ENCODE measurements around the gene CAMK2B. TPM values are rescaled to one million over a fixed set of nuclear protein-coding genes. Genes with fewer than 3 reads are reported as not detected.
A peak's percentile ranks its signal among the peaks of the same experiment; 100 is the strongest.

Gene CAMK2B
- polyA plus RNA-seq, 3 donors, result 0.13 TPM; not detected in 2

DNA sequence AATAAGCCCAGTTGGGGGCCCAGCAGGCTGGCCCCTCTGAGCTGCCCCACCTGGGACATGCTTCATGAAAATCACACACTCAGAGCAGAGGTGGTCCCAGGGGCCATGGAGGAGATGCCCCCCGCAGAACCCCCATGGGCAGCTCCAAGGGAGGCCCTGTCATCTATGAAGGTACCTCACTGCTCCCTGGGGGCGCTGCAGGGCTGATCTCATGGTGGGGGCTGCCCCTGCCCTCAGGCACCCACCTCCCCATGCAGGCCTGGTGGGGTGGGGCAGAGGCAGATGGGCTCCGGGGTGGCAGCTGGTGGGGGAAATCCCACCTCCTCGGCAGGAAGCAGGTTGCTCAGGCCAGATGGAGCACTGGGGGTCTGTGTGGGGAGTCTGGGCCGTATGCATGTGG is 64.2 kb downstream of the CAMK2B start:
- H3K4me1 Mint-ChIP-seq, result peaks cover 15% of the 10 kb centered on the region
- no peak overlapping the region for H3K27ac Mint-ChIP-seq
- TF ChIP-seq, protein P1, sequence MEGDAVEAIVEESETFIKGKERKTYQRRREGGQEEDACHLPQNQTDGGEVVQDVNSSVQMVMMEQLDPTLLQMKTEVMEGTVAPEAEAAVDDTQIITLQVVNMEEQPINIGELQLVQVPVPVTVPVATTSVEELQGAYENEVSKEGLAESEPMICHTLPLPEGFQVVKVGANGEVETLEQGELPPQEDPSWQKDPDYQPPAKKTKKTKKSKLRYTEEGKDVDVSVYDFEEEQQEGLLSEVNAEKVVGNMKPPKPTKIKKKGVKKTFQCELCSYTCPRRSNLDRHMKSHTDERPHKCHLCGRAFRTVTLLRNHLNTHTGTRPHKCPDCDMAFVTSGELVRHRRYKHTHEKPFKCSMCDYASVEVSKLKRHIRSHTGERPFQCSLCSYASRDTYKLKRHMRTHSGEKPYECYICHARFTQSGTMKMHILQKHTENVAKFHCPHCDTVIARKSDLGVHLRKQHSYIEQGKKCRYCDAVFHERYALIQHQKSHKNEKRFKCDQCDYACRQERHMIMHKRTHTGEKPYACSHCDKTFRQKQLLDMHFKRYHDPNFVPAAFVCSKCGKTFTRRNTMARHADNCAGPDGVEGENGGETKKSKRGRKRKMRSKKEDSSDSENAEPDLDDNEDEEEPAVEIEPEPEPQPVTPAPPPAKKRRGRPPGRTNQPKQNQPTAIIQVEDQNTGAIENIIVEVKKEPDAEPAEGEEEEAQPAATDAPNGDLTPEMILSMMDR (IDR thresholded peaks at IDR 0.05), result no peak
- no peak overlapping the region for H3K4me3 Mint-ChIP-seq
- peaks cover 0 to 2% (median 0%) of the 10 kb centered on the region in 7 donors for H3K9me3 Mint-ChIP-seq
- no peak overlapping the region for H2AFZ ChIP-seq (ENCODE audit: insufficient read depth, low read depth, low read length, poor library complexity, severe bottlenecking)
- H3K36me3 ChIP-seq (replicated peaks in 1 of 2; ENCODE audit: control insufficient read depth in 1 of 2, insufficient read depth in 2 of 2, low read length in 2 of 2), result no peaks in the 10 kb centered on the region
- H3K27me3 Mint-ChIP-seq (ENCODE audit: low read depth in 3 of 3), result peaks cover 0 to 9% (median 0%) of the 10 kb centered on the region in 3 donors
- no peak overlapping the region for H3K4me2 ChIP-seq (replicated peaks; ENCODE audit: extremely low read depth, low read length, poor library complexity, severe bottlenecking)
- H3K27ac ChIP-seq (ENCODE audit: low read depth in 1 of 2, low read length in 2 of 2), result no peak overlapping the region
- no peaks in the 10 kb centered on the region for H3K9me3 ChIP-seq (replicated peaks in 1 of 2; ENCODE audit: control insufficient read depth in 1 of 2, insufficient read depth in 1 of 2, low read length in 2 of 2)
- no CpG with 5 or more reads among the region's 5 CpGs for WGBS (ENCODE audit: insufficient coverage)
- no peak for DNase-seq
- H3K4me1 ChIP-seq (ENCODE audit: control insufficient read depth in 1 of 2, insufficient read depth in 2 of 2, low read length in 2 of 2), result peaks cover 13 to 14% of the 10 kb centered on the region in 2 donors
- H4K20me1 ChIP-seq (ENCODE audit: insufficient read depth, low read length), result no peaks in the 10 kb centered on the region
- H3K36me3 Mint-ChIP-seq, result no peaks in the 10 kb centered on the region
- no peaks in the 10 kb centered on the region for H3K79me2 ChIP-seq (ENCODE audit: insufficient read depth, low read length)
- no peak overlapping the region for H3K4me3 ChIP-seq (replicated peaks in 1 of 3; ENCODE audit: low read depth in 2 of 3, low read length in 3 of 3)
- no peaks in the 10 kb centered on the region for H3K27me3 ChIP-seq (ENCODE audit: control insufficient read depth in 2 of 2, insufficient read depth in 2 of 2, low read length in 2 of 2)
- intact Hi-C loops (cut with micrococcal nuclease), result no loop called here
- H3K9ac ChIP-seq (ENCODE audit: insufficient read depth, low read length, poor library complexity, severe bottlenecking), result peak overlapping the region; percentile 4

DNA sequence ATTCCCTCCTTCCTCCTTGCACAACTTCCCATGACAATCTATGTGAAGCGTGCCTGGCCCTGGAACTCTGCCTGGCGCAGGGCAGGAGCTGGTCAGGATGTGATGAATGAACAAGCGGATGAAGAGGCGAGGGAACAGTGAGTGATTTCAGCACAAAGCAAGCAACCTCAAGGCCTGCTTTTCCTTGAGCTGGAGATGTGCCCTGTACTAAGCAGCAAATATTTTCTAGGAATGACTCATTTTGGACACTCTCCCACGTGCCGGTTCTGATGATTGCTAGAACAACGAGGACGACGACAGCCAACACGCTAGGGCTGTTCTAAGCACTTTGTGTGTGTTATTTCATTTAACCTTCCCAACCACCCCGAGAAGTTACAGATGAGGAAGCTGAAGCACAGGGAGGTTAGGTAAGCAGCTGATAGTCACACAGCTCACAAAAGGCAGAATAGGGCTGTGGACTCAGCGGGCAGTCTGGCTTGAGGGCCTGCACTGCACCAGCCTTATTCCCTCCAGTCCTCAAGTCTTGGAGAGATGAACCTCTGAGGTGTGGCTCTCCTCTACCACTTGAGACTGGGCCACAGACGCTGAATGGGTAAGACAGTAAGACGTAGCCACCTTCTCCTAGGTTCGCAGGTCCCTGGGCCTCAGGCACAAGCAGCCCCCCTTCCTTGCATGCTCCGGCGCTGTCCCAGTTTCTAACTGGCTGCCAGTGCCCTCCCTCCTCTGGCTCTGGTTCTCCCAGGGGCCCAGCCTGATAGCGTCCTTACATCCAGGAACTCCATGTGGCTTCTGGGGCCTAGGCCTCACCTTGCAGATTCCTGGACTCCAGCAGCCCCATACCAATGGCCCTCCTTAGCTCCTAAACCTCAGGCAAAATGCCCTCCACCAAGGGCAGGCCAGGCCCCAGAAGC is 65.6 kb downstream of the CAMK2B start:
- intact Hi-C loops (cut with micrococcal nuclease), result no loop called here
- Mint-ChIP-seq H3K4me3 (no peak overlapping the region), H3K27ac (peak overlapping the region in 1 of 7 donors; percentile 66), H3K27me3 (ENCODE audit: low read depth in 3 of 3) (peaks cover 0 to 9% (median 0%) of the 10 kb centered on the region in 3 donors), H3K9me3 (peaks cover 0 to 2% (median 0%) of the 10 kb centered on the region in 7 donors), H3K36me3 (no peaks in the 10 kb centered on the region), H3K4me1 (peaks cover 15% of the 10 kb centered on the region)
- H3K9me3 ChIP-seq (replicated peaks in 1 of 2; ENCODE audit: control insufficient read depth in 1 of 2, insufficient read depth in 1 of 2, low read length in 2 of 2), result no peaks in the 10 kb centered on the region
- 92% methylated on average over 10 of the region's 18 CpGs for WGBS (ENCODE audit: insufficient coverage)
- H3K27me3 ChIP-seq (ENCODE audit: control insufficient read depth in 2 of 2, insufficient read depth in 2 of 2, low read length in 2 of 2), result no peaks in the 10 kb centered on the region
- H2AFZ ChIP-seq (ENCODE audit: insufficient read depth, low read depth, low read length, poor library complexity, severe bottlenecking), result no peak overlapping the region
- no peak overlapping the region for H3K4me3 ChIP-seq (replicated peaks in 1 of 3; ENCODE audit: low read depth in 2 of 3, low read length in 3 of 3)
- H3K79me2 ChIP-seq (ENCODE audit: insufficient read depth, low read length), result no peaks in the 10 kb centered on the region
- H3K4me2 ChIP-seq (replicated peaks; ENCODE audit: extremely low read depth, low read length, poor library complexity, severe bottlenecking), result no peak overlapping the region
- no peaks in the 10 kb centered on the region for H4K20me1 ChIP-seq (ENCODE audit: insufficient read depth, low read length)
- H3K27ac ChIP-seq (ENCODE audit: low read depth in 1 of 2, low read length in 2 of 2), result no peak overlapping the region
- H3K36me3 ChIP-seq (replicated peaks in 1 of 2; ENCODE audit: control insufficient read depth in 1 of 2, insufficient read depth in 2 of 2, low read length in 2 of 2), result no peaks in the 10 kb centered on the region
- TF ChIP-seq, protein P1 (IDR thresholded peaks at IDR 0.05), result no peak
- H3K4me1 ChIP-seq (ENCODE audit: control insufficient read depth in 1 of 2, insufficient read depth in 2 of 2, low read length in 2 of 2), result peaks cover 13 to 14% of the 10 kb centered on the region in 2 donors
- H3K9ac ChIP-seq (ENCODE audit: insufficient read depth, low read length, poor library complexity, severe bottlenecking), result no peak overlapping the region
- DNase-seq, result no peak

Measured in CD14-positive monocyte (primary cell).